Measurements from ENCODE around the gene TRAK1. TPM values are rescaled to one million over a fixed set of nuclear protein-coding genes. Genes with fewer than 3 reads are reported as not detected.

The TRAK1 gene
- total RNA-seq, 1 donor from 2014 or later: 50.2 TPM

DNA sequence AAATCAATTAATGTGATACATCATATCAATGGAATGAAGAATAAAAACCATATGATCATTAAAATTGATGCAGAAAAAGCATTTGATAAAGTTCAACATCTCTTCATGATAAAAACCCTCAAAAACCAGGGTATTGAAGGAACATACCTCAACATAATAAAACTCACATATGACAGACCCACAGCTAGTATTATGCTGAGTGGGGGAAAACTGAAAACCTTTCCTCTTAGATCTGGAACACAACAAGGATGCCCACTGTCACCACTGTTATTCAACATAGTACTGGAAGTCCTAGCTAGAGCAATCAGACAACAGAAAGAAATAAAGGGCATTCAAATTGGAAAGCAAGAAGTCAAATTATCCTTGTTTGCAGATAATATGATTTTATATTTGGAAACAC lies 144.4 kb downstream of the TRAK1 start:
- no peak for DNase-seq (ENCODE audit: low spot score)
- ATAC-seq: no peak
- intact Hi-C loops (cut with DNase I): no loop called here

DNA sequence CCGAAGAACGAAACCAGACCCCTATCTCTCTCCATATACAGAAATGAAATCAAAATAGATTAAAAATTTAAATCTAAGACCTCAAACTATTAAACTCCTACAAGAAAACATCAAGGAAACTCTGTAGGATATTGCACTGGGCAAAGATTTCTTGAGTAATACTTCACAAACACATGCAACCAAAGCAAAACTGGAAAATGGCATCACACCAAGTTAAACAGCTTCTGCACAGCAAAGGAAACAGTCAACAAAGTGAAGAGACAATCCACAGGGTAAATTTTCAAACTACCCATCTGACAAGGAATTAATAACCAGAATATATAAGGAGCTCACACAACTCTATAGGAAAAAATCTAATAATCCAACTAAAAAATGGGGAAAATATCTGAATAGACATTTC lies 145.5 kb downstream of the TRAK1 start:
- DNase-seq (ENCODE audit: low spot score): no peak
- intact Hi-C loops (cut with DNase I): no loop called here
- ATAC-seq: no peak

DNA sequence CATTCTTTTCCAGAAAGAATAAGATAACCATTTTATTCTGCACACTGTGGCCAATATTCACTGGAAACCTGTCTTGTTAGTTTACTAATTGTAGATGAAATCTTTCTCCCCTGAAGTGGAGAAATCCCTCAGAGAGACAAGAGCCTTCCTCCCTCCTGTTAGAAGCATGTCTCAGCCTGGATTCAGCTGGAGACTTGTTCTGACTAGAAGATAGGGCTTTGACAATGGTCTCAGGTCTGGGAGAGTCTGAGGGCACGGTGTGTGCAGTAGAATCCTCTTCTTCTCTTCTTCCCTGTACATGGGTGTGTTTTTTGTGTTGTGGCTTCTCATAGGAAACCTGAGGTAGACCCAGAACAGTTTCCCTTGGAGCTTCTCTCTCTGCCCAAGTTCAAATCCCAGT lies 154.9 kb downstream of the TRAK1 start:
- intact Hi-C loops (cut with DNase I): loop anchor here (5.0 kb wide), 1 partner anchor 196 kb away; no protein-coding TSS in a partner anchor
- ATAC-seq: no peak
- DNase-seq (ENCODE audit: low spot score): no peak

DNA sequence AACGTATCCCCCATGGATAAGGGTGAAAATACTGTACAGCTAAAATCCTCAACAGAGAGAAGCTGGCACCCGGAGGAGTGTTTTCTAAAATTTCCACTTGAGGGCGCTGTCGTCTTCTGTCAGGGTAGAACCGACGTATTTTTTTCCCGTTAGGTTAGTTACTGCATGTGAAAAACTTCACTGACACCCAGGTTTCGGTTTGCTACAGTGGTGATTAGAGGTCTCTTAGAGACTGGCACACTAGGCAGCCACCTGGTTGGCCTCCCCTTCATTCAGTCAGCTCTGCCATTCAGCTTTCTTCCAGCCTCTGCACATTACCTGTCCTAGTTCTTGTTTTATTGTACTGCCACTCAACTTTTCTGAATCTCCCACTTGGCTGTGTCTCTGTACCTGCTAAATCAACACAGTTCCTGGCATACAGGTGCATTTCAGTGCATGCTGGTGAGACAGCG lies 156.4 kb downstream of the TRAK1 start:
- intact Hi-C loops (cut with DNase I): loop anchor here (5.0 kb wide), 1 partner anchor 195 kb away; no protein-coding TSS in a partner anchor

DNA sequence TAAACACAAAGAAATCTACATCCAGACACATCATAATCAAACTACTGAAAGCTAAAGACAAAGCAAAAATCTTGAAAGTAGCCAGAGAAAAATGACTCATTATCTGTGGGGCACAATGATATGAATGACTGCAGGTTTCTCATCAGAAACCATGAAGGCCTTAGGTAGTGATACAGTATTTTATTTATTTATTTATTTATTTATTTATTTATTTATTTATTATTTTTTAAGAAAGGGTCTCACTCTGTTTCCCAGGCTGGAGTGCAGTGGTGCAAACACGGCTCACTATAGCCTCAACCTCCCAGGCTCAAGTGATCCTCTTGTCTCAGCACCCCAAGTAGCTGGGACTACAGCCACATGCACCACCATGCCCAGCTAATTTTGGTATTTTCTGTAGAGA lies 159.6 kb downstream of the TRAK1 start:
- intact Hi-C loops (cut with DNase I): no loop called here
- ATAC-seq: no peak
- DNase-seq (ENCODE audit: low spot score): no peak

More for the DNA sequence above, 156.4 kb downstream of the TRAK1 start:
- ATAC-seq: no peak
- DNase-seq (ENCODE audit: low spot score): no peak

DNA sequence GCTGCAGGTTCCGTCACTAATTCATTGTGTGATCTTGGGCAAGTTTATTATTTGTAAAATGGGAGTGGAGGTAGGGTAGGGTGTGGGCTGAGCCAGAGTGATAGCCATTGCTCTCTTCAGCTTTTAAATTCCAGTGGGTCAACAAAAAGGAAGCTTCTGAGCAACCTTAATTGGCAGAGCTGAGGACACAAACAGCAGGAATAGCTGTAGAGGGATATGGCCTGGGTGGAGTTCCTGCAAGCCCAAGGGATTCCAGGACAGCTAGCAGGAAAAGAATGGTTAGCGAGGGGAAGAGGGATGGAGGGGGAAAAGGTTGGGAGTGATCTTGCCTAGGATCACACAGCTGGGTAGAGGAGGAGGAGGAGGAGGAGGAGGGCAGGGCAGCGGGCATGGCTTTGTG lies 163.4 kb downstream of the TRAK1 start:
- intact Hi-C loops (cut with DNase I): no loop called here
- no peak for DNase-seq (ENCODE audit: low spot score)
- no peak for ATAC-seq

DNA sequence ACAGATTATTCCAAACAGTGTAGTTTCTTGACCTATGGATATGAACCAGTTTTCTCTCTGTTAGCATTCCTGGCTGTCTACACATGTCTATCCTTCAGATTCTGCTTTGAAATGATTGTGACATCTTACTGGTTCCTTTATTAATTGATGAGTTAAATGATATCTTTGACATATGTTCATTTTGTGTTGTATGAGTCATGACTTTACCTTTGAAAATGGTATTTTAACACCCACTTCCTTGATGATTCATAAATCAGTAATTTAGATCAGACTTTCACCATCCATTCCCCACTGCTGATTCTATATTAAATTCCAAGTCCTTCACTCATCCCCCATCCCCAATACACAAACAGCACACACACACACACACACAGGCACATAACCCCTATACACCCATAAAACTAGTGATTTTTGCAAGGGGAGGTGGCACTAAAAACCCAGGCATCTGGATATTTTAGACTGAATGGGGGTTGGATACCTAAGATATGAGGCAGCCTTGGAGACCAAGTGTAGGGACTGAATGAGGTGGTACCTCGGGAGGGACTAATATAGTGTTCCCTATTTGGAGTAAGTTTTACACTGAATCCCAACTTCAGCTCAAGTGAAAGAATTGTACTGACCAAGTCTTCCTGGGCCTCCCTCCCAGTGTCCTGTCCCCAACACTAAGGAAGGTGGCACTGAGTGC lies 165.1 kb downstream of the TRAK1 start:
- ATAC-seq (no peak), DNase-seq (ENCODE audit: low spot score) (no peak)
- intact Hi-C loops (cut with DNase I): no loop called here

DNA sequence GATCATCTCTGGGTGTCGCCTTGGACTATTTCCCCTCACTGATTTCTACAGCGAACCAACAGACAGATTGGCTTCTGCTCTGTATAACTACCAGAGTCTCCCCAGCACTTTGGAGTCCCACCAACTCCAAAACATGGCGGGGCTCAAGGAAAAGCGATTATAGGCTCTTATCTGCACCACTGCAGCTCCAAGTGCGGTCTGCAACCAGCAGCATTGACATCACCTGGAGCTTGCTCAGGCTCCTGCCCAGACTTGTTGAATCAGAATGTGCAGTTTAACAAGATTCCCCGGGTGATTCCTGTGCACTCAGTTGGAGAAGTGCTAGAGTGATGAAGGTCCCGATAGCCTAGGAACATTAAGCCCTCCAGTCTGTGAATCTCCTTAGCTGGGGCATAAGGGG lies 165.8 kb downstream of the TRAK1 start:
- DNase-seq (ENCODE audit: low spot score) (no peak), ATAC-seq (no peak)
- intact Hi-C loops (cut with DNase I): no loop called here

DNA sequence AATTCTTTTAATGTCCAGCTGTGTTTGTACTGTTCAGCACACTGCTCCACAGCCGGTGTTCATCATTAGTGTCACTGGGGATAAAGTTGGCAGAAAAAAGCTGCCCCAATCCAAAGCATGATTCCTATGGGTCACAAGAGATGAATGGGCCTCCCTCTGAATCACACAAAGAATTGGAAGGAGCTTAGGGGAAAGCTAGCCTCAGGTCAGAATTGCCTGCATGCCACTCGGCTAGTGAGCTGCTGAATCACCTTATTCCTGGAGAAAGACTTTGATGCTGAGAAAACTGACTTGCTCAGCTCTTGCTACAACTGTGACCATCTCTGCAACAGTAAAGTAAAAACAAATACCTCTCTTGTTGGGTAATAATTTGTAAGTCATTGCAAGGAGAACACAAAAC lies 171.4 kb downstream of the TRAK1 start:
- intact Hi-C loops (cut with DNase I): no loop called here
- ATAC-seq (no peak), DNase-seq (ENCODE audit: low spot score) (no peak)

DNA sequence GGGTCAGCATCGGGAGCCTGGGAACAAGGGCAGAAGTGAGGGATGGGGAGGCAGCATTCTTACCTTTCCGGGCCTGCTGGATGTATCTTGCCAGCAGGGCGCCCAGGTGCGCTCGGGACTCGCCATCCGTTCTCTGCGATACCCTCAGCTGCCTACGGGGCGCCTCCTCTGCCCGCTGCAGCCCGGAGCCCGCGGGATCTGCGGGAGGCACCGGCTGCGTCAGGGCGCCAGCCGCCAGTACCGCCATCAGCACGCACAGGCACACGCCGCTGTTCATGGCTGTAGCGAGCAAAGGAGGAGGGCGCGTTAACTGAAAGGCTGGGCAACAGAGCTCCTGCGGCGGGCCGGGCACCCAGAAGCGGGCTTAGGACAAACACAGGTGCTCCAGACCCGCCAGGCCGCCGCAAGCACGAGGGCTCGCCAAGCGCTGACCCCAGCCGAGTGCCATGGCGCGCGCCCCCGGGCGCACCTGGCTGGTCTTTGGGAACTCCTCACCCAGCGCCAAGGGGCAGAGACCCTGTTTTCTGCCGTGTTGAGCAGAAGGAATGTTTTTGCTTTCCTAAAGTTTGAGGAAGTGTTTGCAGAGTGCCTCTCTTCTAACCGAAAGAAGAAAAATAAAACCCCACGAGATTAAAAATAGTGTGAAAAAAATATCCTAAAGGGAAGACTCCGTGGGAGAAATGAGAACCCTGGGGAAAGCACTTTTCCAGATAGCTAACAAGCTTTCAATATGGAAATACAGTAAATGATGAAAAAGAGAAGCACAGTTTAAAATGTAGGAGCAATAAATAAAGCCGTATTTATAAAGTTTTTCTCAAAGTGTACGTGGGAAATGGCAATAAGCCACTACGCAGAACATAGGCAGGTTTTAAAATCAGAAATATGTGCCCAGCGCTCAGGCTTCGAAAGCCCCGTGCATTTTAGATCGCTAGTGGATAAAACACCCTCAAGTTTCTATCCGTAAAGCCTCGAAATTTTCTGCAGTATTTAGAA lies 172.5 kb downstream of the TRAK1 start:
- ATAC-seq: no peak
- intact Hi-C loops (cut with DNase I): no loop called here
- no peak for DNase-seq (ENCODE audit: low spot score)

DNA sequence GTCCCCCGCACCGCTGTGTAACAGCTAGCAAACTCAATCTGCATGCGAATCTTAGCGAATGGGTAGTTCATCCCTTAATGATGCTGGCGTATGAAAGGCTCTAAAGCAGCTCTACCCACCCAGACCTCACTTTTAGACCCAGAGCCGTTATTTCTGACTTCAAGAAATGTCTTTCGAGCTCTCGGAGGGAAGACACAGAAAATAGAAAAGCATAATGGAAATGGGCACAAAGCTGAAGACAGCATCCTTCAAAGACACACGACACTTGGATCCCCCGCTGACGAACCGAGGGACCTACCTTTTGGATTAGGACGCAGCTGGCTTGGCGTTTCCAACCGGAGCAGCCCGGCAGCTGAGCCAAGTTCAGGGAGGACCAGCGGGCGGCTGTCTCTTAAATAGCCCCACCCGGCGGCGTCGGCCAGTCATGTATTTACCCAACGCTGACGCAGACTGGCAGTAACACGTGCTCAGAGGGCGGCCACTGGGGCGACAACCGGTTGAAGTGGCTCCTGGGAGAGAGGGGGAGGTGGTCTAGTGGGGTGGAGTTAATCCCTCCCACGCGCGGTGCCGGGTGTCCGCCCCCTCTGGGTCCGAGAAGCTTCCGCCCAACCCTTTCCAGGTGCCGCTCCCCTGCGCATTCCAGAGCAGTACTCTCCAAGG lies 173.4 kb downstream of the TRAK1 start:
- peak; percentile 67 for ATAC-seq
- intact Hi-C loops (cut with DNase I): no loop called here
- DNase-seq (ENCODE audit: low spot score): no peak

DNA sequence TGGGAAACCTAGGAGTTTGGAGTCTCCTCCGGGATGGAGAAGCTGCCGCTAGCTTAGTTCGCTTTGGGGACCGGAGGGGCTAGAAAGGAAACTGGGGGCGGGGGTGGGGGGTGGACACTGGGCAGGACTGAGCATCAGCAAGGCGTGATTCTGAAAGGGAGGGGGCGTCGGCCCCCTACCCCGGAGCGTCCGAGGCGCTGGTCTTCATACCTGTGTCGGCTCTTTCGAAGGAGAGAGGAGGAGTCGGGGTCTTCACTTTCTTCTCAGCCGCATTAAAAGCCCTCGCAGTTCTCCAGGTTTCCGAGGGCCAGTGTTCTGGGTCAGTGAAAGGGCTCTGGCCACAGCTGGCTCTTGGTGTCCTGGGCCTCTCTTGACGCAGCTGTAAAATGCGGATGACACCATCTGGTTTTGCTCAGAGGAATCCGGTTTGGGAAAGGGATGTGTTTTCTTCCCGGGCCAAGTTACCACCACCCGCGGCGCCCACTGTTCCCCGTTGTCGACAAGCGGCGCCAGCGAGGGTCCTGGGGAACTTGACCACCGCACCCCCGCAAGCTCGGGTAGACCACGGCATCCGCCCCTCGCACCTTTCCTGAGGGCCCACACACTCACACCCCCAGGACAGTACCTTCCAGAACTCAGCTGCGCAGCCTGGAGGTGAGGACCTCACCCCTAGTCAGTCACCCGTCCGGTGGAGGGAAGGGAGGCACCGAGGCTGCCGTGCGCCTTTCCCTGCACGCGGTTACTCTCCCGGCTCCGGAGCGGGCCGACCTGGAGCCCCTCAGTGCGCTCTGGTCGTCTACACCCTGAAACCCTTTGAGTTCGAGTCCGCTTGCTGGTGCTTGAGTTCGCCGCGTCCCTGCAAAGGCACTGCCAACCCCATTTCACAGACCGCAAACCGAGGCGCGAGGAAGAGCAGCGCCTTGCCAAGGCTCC lies 174.2 kb downstream of the TRAK1 start:
- intact Hi-C loops (cut with DNase I): no loop called here
- ATAC-seq (peak; percentile 24), DNase-seq (ENCODE audit: low spot score) (no peak)

DNA sequence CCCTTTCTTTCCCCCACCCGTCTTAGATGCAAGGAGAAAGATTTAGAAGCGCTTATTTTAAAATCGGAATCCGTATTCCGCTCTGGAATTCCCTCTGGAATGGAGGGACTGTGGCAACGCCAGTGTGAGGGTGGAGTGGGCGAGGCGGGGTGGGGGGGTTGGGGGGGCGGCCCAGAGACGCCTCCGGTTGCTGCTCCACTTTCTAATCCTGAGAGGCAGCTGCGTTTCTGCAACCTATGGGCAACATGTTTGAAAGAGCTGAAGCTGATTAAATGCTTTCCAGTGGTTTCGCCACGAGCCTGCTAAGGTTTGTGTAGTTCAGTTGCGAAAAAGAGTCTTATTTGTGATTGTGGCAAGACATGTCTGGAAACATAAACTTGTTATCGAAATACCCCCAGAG lies 174.9 kb downstream of the TRAK1 start, which contains the start of gene CCK:
Gene CCK, minus strand, starts transcription at position 101 of the 400 bp plus-strand sequence. CDS start 2,555 bp downstream, outside the sequence.
- DNase-seq (ENCODE audit: low spot score) (no peak), ATAC-seq (no peak)
- intact Hi-C loops (cut with DNase I): no loop called here

DNA sequence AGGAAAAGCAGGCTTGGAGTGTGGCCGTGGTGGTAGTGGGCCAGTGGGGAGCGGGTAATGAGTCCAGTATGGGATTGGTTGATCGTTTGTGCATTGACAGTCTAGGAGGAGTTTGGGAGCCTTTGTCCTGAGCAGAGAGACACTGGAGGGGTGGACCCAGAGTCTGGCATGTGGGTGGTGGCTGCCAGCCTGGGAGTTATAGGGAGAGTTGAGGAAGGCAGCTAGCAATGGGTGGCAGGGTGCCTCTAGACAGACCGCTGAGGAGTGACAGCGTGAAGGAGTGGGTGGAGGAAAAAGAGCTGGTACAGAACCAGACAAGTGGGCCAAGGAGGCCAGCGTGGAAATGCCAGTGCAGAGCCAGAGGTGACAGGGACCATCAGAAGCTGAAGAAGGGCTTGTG lies 176.7 kb downstream of the TRAK1 start:
- DNase-seq (ENCODE audit: low spot score) (no peak), ATAC-seq (no peak)
- intact Hi-C loops (cut with DNase I): no loop called here

DNA sequence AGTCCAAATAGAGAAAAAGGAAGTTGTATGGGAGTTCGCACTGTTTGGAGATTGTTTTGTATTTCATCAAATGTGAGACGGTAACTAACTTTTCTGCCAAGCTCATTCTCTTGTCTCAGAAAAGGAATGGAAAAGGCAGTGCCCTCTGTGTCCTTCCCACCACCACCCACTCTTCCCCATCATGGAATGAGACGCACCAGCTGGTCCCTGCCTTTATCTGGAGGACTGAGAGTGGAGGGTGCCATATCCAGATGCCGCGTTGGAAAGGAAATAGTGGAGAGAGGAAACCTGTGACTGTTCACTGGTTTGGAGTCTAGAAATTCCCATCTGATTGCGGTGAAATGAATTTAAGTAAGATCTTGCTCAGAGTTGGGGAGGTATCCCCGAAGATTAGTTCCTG lies 178.5 kb downstream of the TRAK1 start:
- ATAC-seq: no peak
- no peak for DNase-seq (ENCODE audit: low spot score)
- intact Hi-C loops (cut with DNase I): no loop called here

DNA sequence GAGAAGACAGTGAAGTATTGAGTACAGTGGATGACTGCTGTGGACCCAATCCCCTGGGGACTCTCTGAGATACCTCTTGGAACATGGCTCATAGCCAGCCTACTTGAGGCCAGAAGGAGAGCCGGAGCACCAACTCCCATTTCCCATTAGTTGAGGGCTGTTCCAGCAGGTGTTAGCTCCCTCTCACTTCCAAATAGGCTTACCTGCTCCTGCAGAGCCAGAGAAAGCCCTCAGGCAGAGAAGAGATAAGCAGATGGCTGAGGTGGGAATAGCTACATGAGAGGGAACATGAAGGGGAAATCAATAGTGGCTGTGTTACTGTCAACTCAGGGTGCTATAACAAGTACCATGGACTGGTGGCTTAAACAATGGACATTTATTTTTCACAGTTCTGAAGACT lies 179.4 kb downstream of the TRAK1 start:
- ATAC-seq (no peak), DNase-seq (ENCODE audit: low spot score) (no peak)

DNA sequence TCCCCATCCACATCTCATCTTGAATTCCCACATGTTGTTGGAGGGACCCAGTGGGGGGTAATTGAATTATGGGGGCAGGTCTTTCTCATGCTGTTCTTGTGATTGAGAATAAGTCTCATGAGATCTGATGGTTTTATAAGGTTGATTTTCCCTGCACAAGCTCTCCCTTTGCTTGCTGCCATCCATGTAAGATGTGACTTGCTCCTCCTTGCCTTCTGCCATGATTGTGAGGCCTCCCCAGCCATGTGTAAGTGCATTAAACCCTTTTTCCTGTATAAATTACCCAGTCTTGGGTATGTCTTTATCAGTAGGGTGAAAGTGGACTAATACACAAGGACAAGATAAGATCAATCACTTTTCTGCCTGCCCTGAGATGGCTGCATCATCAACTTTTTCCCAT lies 180.6 kb downstream of the TRAK1 start:
- DNase-seq (ENCODE audit: low spot score) (no peak), ATAC-seq (no peak)
- intact Hi-C loops (cut with DNase I): no loop called here

More for the DNA sequence above, 179.4 kb downstream of the TRAK1 start:
- intact Hi-C loops (cut with DNase I): no loop called here

DNA sequence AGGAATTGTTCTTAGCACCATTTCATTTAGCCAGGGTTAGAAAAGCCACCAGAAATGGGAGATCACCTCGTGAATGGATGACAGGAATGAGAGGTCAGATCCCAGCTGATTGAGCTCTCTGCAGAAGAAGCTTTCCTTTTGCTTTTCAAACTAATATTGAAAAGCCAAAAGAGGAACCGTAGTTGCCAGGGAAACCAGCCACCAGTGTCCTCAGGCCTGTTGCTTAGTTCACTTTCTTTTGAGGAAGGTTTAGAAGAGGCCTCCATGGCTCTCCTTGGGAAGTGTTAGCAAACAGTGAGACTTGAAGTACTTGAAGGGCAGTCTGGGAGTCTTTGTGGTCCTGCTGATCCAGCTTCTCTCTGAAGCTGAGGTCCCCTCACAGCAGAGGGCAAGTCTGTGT lies 182.2 kb downstream of the TRAK1 start:
- intact Hi-C loops (cut with DNase I): no loop called here
- DNase-seq (ENCODE audit: low spot score) (no peak), ATAC-seq (no peak)

All from sciatic nerve (tissue), 2 donors.